Dedifferentiated amniotic fluid mesenchymal stem cell (primary cell): Measurements from ENCODE around the gene KPNA6.
A peak's percentile ranks its signal among the peaks of the same experiment; 100 is the strongest.
"Not testable (repeated sequence)": the region's sequence is repeated elsewhere in the genome, so short reads cannot be mapped to it uniquely, and the experiment has no call there.

ENCODE experiments used
- DNase-seq: peaks from one replicate; pipeline ENCODE4 v3.0.0-alpha.2; 2016; ENCODE audit errors: extremely low spot score

KPNA6 gene

GRCh38 chr1:32107742-32108661 lies at the start of gene KPNA6:
KPNA6 (plus strand) TSS chr1:32108056; CDS start chr1:32108131, 75 bp downstream.
- peak; percentile 96 for DNase-seq

- DNase-seq, result no peak
These were observed 46.9 kb upstream of the KPNA6 start for GRCh38 chr1:32060914-32061313.

DNA sequence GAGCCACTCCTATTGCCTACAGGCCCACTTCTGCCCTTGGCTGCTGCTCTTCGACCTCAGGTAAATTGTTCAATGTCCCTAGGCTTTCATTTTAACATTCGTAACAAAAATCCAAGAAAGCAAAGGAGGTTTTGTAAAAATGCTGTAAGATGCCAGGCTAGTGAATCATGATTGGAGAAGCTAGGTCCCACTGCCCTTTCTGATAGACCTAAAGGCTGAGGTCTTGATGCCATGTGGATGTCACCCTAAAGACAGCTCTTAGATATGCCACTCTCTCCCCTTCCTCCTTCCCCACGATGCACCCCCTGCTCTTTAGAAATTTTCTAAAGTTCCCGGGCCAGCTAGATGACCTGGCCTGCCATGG lies 45.0 kb upstream of the KPNA6 start:
- no peak for DNase-seq

DNA sequence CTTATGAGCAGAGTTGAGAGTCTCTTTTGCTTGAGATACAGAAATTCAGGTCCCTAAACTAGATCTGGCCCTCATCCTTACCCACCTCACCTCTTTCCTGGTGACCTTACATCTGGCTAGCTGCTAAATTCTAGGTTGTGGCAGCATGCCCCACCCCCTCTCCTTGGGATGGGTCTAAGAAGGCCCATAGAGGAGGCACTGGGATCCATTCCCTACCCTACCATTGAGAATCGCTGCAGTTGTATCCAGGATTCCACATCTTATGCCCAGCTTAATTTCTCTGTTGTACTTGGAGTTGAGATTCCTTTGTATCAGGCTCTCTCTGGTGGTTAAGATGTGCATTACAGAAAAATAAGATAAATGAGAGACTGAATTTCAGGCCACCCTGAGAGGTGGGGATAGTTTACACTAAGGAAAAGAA lies 44.6 kb upstream of the KPNA6 start:
- peak; percentile 76 for DNase-seq

DNA sequence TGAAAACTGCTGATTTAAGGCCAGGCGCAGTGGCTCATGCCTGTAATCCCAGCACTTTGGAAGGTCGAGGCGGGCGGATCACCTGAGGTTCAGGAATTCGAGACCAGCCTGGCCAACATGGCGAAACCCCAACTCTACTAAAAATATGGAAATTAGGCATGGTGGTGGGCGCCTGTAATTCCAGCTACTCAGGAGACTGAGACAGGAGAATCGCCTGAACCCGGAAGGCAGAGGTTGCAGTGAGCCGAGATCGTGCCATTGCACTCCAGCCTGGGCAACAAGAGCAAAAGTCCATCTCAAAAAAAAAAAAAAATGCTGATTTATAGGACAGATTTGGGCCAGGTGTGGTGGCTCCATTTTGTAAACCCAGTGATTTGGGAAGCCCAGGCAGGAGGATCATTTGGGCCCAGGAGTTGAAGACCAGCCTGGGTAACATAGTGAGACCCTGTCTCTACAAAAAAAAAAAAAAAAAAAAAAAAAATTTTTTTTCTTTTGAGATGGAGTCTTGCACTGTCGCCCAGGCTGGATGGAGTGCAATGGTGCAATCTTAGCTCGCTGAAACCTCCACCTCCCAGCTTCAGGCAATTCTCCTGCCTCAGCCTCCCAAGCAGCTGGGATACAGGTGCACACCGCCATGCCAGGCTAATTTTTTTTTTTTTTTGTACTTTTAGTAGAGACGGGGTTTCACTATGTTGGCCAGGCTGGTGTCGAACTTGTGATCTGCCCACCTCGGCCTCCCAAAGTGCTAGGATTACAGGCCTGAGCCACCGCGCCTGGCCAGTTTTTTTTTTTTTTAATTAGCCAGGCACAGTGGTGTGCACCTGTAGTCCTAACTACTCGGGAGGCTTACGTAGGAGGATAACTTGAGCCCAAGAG lies 42.0 kb upstream of the KPNA6 start:
- DNase-seq, result not testable (repeated sequence)

DNA sequence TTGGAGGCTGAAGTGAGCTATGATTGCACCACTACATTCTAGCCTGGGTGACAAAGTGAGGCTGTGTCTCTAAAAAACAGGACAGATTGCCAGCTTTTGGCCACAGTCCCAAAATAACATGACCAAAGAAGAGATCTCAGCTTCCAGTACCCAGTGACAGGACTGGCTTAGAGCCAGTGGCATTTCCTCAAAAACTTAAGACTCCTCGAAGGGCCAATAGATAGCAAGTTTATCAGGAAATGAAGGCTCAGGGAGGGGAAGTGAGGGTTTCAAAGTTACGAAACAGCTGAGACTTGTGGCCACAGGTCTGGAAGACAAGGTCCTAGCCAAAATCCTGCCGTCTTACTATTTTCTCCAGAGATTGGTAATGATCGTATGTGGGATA lies 41.4 kb upstream of the KPNA6 start:
- DNase-seq, result no peak

DNA sequence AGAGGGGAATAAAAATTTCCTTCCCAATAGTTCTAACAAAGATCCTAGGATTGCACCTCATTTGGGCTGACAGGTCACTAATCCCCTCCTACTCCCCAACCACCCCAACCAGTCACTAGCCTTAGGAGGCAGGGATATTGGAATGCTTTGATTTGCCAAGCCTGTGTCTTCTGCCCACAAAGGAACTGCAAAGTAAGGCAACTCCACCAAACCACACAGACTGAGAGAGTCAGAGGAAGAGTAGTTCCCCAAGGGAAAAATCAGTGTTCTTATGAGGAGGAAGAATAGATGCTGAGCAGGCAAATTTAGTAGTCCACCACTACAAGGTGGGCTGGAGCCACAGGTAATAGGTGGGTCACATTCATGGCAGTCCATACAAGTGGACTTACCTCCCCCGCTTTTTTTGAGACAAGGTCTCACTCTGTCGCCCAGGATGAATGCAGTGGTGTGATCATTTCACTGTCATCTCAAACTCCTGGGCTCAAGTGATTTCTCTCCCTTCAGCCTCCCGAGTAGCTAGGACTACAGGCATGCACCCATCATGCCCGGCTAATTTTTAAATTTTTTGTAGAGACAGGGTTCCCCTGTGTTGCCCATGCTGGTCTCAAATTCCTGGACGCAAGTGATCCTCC lies 38.8 kb upstream of the KPNA6 start:
- DNase-seq, result no peak

- DNase-seq, result peak; percentile 30
These were observed 35.9 kb upstream of the KPNA6 start for GRCh38 chr1:32071758-32072621.

DNA sequence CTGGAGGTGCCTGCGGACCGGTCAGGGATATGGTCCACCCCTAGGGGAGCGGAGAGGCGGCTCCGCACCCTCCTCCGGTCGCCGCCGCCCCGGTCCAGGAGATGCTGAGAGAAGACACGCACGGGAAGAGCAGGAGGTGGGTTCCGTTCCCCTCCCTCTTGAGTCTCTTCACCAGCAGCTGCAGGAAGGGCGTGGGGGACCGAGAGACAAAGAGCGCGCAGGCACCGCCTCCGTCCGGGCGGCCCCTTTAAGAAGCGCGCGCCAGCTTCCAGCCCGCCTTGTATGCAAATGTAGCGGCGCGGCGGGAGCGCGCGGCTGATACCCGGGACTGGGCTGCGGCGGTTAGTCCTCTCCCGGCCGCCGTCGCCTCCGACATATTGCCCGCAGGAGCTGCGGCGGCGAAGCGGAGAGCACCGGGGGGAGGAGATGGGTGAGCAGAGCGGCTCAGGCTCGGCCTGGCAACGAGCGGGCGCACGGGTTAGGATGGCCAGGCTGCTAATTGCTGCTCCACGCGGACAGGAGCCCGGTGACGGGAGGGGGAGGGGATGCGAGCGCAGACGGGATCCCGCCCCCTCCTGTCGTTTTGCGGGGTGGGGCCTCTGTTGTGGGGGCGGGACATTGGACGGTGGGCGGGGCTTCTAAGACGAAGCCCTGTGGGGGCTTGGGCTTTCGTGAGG lies 35.1 kb upstream of the KPNA6 start, which contains the start of gene TMEM39B:
Gene TMEM39B, plus strand, starts transcription at position 318 of the 677 bp plus-strand sequence. Its CDS starts 109 bp downstream, at position 427.
- DNase-seq, result peak; percentile 89

DNA sequence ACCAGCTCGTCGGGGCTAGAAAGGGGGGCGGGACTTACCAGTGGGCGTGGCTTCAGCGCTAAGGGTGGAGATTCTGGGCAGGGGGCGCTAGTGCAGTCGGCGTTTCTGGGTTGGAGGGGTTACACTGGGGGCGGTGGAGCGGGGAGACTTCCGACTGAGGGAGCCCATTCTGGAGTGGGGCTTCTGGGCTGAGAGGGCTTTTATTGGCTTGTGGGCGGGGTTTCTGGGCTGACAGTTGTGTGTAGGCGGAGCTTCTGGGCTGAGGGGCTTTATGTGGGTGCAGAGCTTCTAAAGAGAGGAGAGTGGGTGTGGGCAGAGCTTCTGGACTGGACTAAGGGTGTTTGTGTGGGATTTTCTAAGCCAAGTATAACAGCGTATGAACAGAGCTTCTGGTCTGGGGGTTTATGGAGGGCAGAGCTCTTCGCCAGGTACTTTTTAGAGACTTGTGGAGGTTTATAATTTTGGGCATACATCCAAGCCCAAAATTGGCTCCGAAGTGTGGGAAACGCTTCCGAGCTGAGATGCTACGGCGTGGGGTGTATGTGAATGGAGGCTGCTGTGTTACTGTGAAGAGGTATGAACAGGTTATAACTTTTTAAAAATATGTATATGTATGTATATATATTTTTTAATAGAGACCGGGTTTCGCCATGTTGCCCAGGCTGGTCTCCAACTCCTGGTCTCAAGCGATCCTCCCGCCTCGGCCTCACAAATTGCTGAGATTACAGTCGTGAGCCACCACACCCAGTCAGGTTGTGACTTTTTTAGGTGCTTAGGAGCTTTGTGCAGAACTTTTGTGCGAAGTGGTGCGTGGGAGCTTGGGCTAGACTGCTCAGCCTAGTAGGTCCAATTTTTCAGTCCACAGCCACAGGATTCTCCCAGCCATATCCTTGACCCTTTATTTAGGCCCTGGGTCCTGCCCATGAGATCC lies 34.3 kb upstream of the KPNA6 start:
- DNase-seq, result peak; percentile 87

GRCh38 chr1:32074841-32075240 lies 33.0 kb upstream of the KPNA6 start:
- no peak for DNase-seq

DNA sequence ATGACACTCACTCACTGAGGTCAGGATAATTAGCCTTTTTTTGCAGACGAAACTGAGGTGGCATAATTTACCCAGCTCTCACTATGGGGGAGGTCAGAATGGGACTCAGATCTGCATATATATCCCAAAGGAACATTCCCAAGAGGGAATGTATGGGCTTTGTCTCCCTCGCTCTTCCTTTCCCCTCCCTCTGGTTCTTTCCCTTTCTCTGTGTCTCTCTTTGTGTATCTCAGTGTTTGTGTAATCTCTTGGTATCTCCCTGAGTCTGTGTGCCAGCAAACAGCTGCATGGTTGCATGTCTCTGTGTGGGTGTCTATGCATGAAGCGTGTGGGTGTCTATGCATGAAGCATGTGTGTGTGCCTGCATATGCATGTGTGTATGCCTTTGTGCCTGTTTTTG lies 30.4 kb upstream of the KPNA6 start:
- no peak for DNase-seq

GRCh38 chr1:32082022-32082421 lies 25.8 kb upstream of the KPNA6 start:
- DNase-seq, result no peak

DNA sequence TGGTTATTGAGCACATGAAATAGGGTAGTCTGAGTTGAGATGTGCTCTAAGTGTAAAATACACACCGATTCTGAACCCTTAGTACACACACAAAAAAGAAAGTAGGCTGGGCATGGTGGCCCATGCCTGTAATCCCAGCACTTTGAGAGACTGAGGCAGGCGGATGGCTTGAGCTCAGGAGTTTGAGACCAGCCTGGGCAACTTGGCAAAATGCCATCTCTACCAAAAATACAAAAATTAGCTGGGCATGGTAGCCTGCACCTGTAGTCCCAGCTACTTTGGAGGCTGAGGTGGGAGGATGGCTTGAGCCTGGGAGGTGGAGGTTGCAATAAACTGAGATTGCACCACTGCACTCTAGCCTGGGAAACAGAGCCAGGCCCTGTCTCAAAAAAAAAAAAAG lies 21.5 kb upstream of the KPNA6 start:
- DNase-seq, result not testable (repeated sequence)

DNA sequence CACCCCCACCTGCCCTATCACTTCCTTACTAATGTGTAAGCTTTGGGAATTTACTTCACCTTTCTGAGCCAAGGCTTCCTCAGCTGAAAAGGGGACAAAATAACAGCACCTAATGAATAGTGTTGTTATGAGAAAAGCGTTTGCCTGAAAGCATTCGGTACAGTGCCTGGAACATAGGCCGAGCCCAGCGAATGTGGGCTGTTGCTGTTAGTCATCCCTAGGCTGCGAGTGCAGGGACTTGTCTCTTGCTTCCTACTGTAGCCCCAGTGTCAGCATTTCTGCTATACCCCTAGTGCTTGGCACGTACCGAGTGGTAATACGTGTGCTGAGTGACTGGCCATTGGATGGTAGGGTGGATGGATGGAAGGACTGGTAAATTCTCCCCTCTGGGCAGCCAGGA lies 16.7 kb upstream of the KPNA6 start:
- no peak for DNase-seq

- DNase-seq, result no peak
These were observed 16.3 kb upstream of the KPNA6 start for GRCh38 chr1:32091591-32091990.

- no peak for DNase-seq
These were observed 12.9 kb upstream of the KPNA6 start for GRCh38 chr1:32094746-32095521.

- DNase-seq, result no peak
These were observed 8.4 kb upstream of the KPNA6 start for GRCh38 chr1:32099426-32099825.

- no peak for DNase-seq
These were observed 7.5 kb upstream of the KPNA6 start for GRCh38 chr1:32100359-32100758.
